Fibroblast of mammary gland (primary cell): Measurements from ENCODE around the gene ADAMTS7.

Experiments used
- DNase-seq: peaks from one replicate; pipeline ENCODE4 v3.0.0-alpha.2; 2010; ENCODE audit warnings: low read depth
- H3K4me3 ChIP-seq: 2 replicates; pipeline ENCODE4 v1.5.1; 2011; ENCODE audit warnings: low read depth, mild to moderate bottlenecking, low read length, moderate library complexity; ENCODE audit not compliant: control insufficient read depth
- TF ChIP-seq, protein P1 (sequence below): conservative IDR thresholded peaks from 2 replicates; pipeline ENCODE4 v1.5.1; 2011; ENCODE audit warnings: low read depth, low read length, inconsistent platforms; ENCODE audit not compliant: control insufficient read depth, insufficient read depth

Gene ADAMTS7

DNA sequence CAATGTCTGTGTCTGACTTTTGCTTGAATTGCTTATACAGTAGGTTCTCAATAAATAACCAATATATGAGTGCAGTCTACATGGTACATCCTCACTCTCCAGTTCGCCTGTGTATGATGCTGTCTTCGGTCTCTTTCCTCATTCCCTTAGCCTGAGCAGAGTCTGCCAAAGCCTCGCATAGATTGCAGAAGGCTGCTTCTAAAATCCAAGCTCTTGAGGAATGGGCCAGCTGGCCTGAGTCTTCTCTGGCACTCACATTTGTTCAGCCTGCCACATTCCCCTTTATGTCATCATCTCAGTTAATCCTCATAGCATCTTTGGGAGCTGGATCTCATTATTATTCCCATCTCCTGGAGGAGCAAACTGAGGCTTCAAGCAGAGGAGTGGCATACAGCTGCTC, 27.2 kb upstream of the ADAMTS7 start:
- peak; percentile 14 for DNase-seq
- TF ChIP-seq, protein P1, sequence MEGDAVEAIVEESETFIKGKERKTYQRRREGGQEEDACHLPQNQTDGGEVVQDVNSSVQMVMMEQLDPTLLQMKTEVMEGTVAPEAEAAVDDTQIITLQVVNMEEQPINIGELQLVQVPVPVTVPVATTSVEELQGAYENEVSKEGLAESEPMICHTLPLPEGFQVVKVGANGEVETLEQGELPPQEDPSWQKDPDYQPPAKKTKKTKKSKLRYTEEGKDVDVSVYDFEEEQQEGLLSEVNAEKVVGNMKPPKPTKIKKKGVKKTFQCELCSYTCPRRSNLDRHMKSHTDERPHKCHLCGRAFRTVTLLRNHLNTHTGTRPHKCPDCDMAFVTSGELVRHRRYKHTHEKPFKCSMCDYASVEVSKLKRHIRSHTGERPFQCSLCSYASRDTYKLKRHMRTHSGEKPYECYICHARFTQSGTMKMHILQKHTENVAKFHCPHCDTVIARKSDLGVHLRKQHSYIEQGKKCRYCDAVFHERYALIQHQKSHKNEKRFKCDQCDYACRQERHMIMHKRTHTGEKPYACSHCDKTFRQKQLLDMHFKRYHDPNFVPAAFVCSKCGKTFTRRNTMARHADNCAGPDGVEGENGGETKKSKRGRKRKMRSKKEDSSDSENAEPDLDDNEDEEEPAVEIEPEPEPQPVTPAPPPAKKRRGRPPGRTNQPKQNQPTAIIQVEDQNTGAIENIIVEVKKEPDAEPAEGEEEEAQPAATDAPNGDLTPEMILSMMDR, result no peak
- H3K4me3 ChIP-seq, result no peak overlapping the region

DNA sequence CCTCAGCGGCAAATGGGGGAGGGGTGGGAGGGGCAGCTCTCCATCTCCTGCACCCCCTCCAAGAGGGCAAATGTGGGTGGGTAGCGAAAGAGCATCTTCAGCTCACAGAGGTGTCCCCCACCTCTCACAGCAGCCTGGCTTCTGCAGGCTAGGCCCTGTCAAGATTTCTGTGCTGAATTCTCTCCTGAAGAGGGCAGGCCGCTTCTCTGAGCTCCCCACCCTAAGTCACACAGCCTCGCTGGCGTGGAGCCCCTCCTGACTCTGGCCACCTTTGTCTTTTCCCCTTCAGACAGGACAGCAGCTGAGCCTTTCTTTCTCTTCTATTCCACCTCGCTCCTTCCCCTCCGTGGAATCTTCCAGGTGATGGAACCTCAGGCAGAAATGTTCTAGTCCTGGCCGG, 26.3 kb upstream of the ADAMTS7 start:
- DNase-seq, result no peak
- TF ChIP-seq, protein P1, result no peak
- H3K4me3 ChIP-seq, result no peak overlapping the region

DNA sequence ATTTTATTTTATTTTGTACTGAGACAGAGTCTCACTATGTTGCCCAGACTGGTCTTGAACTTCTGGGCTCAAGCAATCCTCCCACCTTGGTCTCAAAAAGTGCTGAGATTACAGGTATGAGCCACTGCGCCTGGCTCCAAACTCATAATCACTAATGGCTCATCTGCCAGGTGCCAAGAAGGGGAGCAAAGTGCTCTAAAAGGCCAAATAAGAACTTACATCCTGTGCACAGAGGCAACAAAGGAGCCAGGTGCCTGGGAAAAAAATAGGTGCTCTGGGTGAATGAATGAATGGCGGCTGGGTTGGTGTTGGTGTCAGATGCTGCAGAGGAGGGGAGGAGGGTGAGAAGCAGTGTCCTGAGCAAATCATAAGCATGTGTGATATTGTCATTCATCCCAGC, 25.9 kb upstream of the ADAMTS7 start:
- no peak overlapping the region for H3K4me3 ChIP-seq
- no peak for DNase-seq
- TF ChIP-seq, protein P1, result no peak

DNA sequence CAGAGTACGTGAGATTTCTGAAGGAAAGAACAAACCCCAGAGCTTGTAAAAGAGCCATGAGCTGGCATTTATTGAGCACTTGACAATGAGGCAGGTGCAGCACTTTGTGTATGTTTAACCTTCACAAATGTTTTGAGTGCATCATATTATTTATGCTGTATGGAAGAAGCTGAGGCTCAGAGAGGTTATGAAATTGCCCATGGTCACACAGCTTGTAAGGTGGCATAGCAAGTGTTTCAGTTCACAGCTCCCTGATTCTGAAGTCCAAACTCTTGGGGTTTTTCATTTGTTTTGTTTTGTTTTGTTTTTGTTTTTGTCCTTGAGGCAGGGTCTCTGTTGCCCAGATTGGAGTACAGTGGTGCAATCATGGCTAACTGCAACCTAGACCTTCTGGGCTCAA, 25.1 kb upstream of the ADAMTS7 start:
- no peak for DNase-seq
- TF ChIP-seq, protein P1, result no peak
- no peak overlapping the region for H3K4me3 ChIP-seq

DNA sequence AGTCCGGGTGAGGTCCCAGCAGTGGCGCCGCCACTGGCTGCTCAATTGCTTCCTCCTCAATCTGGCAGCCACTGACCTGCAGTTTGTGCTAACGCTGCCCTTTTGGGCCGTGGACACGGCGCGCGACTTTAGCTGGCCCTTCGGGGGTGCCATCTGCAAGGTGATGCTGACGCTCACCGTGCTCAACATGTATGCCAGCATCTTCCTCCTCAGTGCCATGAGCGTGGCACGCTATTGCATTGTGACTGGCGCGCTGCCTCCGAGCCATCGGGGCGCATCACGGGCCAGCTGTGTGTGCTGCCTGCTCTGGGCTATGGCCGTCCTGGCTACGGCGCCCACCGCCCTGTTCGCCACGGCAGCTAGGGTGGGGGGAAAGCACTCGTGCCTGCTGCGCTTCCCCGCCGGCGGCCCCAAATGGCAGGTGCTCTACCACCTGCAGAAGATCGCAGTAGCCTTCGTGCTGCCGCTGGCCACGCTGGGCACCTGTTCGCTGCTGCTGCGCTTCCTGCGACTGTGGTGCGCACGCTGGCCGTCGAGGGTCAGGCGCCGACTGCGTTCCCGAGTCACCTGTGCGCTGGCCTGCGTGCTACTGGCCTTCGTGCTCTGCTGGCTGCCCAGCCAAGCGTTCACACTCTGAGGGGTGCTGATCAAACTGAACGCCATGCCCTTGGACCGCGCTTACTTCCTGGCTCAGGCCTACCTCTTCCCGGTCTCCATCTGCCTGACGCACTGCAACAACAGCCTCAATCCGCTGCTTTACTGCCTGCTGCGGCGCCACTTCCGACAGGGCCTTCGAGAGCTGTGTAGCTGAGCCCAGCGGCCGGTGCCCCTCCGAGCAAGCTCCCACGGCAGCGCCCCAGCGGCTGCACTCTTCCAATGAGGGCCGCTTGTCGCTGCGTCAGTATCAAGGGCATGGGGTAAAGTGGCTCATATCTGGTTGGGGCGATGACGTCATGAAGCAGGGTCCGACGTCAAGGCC, 20.3 kb upstream of the ADAMTS7 start:
- TF ChIP-seq, protein P1, result no peak
- DNase-seq, result no peak
- H3K4me3 ChIP-seq, result no peak overlapping the region

DNA sequence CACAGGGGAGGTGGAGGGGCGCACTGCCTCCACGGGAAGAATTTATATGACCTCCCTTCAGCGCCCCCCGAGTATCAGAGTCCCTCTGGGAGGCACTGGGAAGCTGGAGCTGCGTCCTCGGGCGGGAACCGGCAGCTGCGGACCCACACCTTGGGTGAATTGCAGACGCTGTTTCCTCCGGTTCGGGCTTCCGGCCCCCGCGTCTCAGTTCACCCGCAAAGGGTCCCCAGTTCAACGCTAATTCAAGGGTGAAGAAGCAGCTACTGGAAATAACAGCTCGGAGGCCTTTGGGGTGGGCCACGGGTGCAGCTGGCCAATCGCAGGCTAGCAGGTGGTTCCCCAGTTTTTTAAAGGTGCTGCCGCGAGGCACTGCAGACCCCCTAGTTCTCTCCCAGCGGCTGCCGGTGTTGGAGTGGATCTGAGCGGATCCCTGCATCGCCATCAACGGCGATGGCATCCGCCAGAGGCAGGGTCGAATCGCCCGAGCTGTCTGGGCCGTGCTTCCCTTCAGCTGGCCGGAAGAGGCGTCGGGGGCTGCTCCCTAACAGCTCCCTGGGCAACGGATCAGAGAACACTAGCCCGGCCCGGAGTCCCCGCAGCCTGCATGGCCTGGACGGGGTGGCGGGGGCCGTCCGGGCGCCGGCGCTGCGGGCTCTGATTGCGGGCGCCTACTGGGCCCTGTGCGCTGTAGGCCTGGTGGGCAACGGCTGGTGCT, 19.4 kb upstream of the ADAMTS7 start:
- no peak overlapping the region for H3K4me3 ChIP-seq
- TF ChIP-seq, protein P1, result no peak
- no peak for DNase-seq
